ENCODE data around the gene SYT14. TPM values are rescaled to one million over a fixed set of nuclear protein-coding genes. Genes with fewer than 3 reads are reported as not detected.
"Not testable (repeated sequence)": the region's sequence is repeated elsewhere in the genome, so short reads cannot be mapped to it uniquely, and the experiment has no call there.

Gene SYT14
- total RNA-seq, result not detected

DNA sequence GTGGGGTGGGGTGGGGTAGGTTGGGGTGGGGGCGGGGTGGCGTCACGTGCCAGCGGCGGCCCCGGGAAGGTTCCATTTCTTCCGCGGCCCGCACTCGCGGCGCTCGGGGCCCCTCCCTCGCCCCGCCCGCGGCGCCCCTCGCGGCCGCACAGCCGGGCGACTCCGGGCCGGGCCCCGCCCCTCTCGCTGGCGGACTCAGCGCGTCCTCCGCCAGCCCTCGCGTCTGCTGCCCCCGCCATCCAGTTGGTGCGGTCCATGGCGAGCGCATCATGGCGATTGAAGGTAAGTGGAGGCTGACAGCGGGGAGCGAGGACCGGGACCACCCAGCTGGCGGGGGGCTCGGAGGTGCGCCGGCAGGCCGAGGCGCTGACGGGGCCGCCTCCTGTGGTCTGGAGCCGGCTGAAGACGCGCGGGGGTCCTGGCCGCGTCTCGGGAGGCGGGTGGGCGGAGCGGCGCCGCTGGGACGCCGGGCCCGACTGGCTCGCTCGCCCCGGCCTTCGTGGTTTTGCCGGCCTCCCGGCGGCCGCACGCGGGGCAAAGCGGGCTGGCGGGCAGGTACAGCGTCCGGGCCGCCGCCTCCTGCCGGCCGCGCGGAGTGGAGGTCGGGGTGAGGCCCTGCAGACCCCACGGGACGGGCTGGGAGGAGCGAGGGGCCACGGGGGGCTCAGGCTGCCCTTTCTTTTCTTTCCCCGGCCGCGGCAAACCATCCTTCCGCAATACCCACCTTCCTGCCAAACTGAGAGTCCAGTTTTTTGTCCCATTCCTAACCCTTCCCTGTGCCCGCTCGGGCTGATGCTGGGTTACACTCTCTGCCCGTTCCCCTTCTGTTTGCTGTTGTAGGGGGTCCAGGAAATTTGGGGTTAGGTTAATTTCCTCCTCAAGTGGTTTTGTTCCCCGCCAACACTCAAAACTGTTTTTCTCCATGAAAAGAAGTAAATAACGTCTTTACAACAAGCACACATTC, at the start of gene SYT14:
TSS of gene SYT14 (plus strand) at position 222 of the 964 bp plus-strand sequence. CDS start at position 270, 48 bp downstream.
- no peak for DNase-seq (ENCODE audit: low spot score)
- no peak for ATAC-seq (ENCODE audit: low FRiP score)
- TF ChIP-seq, protein P1, sequence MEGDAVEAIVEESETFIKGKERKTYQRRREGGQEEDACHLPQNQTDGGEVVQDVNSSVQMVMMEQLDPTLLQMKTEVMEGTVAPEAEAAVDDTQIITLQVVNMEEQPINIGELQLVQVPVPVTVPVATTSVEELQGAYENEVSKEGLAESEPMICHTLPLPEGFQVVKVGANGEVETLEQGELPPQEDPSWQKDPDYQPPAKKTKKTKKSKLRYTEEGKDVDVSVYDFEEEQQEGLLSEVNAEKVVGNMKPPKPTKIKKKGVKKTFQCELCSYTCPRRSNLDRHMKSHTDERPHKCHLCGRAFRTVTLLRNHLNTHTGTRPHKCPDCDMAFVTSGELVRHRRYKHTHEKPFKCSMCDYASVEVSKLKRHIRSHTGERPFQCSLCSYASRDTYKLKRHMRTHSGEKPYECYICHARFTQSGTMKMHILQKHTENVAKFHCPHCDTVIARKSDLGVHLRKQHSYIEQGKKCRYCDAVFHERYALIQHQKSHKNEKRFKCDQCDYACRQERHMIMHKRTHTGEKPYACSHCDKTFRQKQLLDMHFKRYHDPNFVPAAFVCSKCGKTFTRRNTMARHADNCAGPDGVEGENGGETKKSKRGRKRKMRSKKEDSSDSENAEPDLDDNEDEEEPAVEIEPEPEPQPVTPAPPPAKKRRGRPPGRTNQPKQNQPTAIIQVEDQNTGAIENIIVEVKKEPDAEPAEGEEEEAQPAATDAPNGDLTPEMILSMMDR (IDR thresholded peaks at IDR 0.05), result no peak

DNA sequence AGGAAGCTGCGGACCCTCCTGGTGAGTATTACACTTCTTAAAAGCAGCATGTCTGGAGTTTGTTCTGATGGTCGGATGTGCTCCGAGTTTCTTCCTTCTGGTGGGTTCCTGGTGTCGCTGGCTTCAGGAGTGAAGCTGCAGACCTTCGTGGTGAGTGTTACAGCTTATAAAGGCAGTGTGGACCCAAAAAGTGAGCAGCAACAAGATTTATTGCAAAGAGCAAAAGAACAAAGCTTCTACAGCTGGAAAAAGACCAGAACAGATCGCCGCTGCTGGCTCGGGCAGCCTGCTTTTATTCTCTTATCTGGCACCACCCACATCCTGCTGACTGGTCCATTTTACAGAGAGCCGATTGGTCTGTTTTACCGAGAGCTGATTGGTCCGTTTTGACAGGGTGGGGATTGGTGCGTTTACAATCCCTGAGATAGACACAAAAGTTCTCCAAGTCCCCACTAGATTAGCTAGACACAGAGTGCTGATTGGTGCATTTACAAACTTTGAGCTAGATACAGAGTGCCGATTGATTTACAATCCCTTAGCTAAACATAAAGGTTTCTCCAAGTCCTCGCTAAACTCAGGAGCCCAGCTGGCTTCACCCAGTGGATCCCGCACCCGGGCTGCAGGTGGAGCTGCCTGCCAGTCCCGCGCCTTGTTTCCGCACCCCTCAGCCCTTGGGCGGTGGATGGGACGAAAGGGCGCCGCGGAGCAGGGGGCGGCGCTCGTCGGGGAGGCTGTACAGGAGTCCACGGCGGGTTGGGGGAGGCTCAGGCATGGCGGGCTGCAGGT, 49.5 kb upstream of the SYT14 start:
- not testable (repeated sequence) for DNase-seq (ENCODE audit: low spot score); ATAC-seq (ENCODE audit: low FRiP score)

DNA sequence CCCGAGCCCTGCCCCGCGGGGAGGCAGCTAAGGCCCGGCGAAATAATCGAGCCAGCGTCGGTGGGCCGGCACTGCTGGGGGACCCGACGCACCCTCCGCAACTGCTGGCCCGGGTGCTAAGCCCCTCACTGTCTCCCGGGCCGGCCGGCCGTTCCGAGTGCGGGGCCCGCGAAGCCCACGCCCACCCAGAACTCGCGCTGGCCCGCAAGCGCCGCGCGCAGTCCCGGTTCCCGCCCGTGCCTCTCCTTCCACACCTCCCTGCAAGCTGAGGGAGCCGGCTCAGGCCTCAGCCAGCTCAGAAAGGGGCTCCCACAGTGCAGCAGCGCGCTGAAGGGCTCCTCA, 49.0 kb upstream of the SYT14 start:
- TF ChIP-seq, protein P1 (IDR thresholded peaks at IDR 0.05), result no peak
- no peak for DNase-seq (ENCODE audit: low spot score)
- ATAC-seq (ENCODE audit: low FRiP score), result no peak

DNA sequence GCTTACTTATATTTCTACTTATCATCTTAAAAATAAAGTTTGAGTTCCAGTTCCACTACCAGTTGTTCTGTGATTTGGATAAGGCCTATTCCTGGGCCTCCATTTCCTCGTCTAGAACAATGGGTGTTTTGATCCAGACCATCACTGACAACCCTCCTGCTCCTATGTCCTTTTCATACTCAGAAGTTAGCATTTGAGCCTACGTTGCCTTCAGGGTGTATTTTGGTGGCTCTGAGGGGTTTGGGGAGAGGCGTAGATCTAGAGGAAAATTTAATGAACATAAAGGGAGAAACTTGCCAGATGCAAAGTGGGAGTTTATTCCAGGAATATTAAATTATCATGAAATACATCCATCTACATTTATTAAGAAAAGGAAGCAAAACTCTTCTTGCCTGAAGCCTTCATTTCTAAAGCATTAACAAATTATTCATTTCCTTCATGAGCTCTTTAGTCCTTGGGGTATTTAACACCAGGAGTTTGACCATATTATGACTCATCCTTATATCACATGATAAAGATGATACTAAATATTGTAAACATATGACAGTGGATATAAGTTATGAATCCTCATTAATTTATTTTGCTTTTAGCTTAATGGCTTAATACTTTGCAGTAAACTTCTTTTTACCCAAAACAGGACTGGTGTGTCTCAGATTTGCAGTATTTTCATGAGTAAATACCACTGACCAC, 47.2 kb upstream of the SYT14 start:
- no peak for ATAC-seq (ENCODE audit: low FRiP score)
- DNase-seq (ENCODE audit: low spot score), result no peak
- TF ChIP-seq, protein P1 (IDR thresholded peaks at IDR 0.05), result no peak

DNA sequence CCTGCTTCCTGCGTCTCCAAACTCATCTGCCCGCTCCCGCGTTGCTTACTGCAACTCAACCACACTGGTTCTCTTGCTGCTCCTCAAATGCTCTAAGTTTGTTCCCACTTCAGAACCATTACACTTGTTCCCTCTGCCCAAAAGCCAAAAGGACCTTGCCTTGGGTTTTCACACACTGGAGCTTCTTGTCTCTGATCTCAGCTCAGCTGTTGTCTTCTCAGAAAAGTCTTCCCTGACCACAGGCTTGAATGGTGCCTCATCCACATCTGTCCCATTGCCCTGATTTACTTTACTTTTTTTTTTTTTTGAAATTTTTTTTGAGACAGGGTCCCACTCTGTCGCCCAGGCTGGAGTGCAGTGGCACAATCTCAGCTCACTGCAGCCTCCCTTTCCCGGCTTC, 44.3 kb upstream of the SYT14 start:
- TF ChIP-seq, protein P1 (IDR thresholded peaks at IDR 0.05), result no peak
- no peak for DNase-seq (ENCODE audit: low spot score)
- ATAC-seq (ENCODE audit: low FRiP score), result no peak

DNA sequence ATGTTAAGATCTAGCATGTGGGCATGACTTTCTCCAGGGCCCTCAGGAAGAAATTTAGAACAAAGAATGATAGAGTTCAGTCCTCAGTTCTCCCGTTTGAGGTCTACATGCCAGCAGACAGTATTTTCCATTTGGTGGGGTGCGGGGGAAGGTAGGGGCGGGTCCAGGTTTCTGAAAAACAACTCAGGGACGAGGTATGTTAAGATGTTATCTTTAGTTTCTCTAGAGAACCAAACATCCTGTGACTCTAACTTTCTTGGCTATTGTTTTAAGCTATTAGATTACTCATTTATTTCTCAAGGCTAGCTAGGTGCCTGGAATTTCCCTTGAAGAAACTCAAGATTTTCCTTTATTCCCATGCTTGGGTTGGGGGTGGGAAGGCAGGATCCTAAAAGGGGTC, 42.3 kb upstream of the SYT14 start:
- ATAC-seq (ENCODE audit: low FRiP score) (no peak), DNase-seq (ENCODE audit: low spot score) (no peak)
- TF ChIP-seq, protein P1 (IDR thresholded peaks at IDR 0.05), result no peak

DNA sequence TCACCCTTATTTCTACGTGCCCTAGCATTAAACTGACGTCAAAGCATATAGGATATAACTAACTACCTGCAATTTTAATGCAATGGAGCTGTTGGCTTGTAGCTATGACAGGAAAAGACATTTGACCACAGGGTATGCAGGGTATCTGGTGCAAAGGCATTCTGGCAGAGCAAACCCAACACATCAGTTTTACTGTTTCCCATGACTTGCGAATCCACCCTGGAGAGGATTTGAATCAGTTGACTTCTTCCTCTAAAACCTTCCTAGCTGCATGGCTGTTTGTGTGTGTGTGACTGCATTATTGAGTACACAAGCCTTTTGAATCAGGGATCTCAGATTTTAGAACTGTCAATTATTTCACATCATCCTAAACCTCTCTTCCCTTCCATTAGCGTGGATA, 41.7 kb upstream of the SYT14 start:
- TF ChIP-seq, protein P1 (IDR thresholded peaks at IDR 0.05), result no peak
- no peak for DNase-seq (ENCODE audit: low spot score)
- no peak for ATAC-seq (ENCODE audit: low FRiP score)

DNA sequence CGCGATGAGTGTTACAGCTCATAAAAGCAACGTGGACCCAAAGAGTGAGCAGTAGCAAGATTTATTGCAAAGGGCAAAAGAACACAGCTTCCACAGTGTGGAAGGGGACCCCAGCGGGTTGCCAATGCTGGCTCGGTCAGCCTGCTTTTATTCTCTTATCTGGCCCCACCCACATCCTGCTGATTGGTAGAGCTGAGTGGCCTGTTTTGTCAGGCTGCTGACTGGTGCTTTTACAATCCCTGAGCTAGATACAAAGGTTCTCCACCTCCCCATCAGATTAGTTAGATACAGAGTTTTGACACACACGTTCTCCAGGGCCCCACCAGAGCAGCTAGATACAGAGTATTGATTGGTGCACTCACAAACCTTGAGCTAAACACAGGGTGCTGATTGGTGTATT, 39.7 kb upstream of the SYT14 start:
- not testable (repeated sequence) for ATAC-seq (ENCODE audit: low FRiP score); DNase-seq (ENCODE audit: low spot score)

DNA sequence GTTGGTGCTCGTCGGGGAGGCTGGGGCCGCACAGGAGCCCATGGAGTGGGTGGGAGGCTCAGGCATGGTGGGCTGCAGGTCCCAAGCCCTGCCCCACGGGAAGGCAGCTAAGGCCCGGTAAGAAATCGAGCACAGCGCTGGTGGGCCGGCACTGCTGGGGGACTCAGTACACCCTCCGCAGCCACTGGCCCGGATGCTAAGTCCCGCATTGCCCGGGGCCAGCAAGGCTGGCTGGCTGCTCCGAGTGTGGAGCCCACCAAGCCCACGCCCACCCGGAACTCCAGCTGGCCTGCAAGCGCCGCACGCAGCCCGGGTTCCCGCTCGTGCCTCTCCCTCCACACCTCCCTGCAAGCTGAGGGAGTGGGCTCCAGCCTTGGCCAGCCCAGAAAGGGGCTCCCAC, 39.2 kb upstream of the SYT14 start:
- ATAC-seq (ENCODE audit: low FRiP score), result not testable (repeated sequence)

More for the DNA sequence above, 39.2 kb upstream of the SYT14 start:
- not testable (repeated sequence) for DNase-seq (ENCODE audit: low spot score)
